Testis (tissue), 2 donors: ENCODE results near the gene FHOD1.

Source experiments
- CTCF ChIP-seq, 3 experiments: fragments of 450-650 bp in 2 of 3; fragments of 200-600 bp in 1 of 3; sonication (generic) in 1 of 3; IDR thresholded peaks; one replicate each; pipeline ENCODE4 v1.5.1; 2016 to 2019; ENCODE audit warnings: antibody characterized with exemption in 3 of 3, mild to moderate bottlenecking in 2 of 3, moderate library complexity in 1 of 3
- POLR2A ChIP-seq: fragments of 450-650 bp; IDR thresholded peaks from one replicate; pipeline ENCODE4 v1.6.1; 2017; ENCODE audit warnings: antibody characterized with exemption, mild to moderate bottlenecking, moderate library complexity

DNA sequence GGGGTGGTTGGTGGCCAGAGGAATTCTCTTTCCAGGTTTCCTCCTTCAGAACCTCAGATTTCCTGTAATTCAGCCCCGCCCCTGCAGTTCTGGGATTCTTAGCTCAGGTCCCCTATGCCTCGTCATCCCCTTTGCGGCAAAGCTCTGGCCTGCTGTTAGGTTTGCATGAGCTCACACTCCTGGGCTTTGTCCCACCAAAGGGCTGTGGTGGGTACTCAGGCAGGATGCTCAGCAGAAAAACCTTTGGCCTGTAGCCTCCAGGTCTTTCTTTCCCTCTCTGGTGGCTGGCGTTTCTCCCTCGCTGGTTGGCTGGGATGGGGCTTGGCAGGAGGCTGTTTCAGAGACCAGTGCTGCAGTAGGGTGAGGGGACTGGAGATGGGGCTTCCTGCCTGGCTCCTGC lies 22.5 kb upstream of the FHOD1 start:
- TF ChIP-seq CTCF (IDR thresholded peaks at IDR 0.05) (no peak), POLR2A (no peak)
